ENCODE measurements around the gene SLC25A21.
A peak's percentile ranks its signal among the peaks of the same experiment; 100 is the strongest.

Gene SLC25A21

DNA sequence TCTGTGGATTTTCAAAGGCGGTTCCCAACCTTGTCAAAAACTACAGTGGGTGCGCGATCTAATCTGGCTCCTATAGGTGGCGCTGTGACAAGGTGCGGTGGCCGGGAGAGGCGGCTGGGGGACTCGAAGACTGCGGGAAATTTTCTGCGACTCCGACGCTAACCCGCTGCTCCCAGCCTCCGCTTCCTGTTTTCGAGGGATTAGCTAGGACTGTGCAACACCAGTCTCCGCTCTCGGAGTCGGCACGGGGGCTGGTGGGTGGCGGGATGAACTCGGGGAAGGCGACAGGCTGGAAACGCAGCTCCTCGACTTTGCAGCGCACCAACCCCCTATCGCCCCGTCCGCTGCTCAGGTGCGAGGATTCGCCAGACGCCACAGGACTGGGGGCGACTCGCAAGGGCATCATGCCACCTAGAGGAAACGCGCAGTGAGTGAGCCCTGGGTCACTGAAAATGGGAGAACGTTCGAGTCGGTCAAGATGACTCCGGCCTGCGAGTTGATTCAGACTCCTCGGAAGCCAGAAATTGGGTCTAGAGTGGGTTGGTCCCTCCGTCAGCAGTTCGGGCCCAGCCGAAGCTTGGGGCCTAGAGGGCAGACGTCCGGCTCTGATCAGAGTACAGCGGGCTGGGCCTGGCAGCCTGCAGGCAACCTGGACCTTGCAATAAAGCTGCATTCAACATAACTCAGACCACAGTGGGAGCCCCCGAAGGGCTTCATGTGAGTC, 516.3 kb downstream of the SLC25A21 start:
- TF ChIP-seq, protein P1, sequence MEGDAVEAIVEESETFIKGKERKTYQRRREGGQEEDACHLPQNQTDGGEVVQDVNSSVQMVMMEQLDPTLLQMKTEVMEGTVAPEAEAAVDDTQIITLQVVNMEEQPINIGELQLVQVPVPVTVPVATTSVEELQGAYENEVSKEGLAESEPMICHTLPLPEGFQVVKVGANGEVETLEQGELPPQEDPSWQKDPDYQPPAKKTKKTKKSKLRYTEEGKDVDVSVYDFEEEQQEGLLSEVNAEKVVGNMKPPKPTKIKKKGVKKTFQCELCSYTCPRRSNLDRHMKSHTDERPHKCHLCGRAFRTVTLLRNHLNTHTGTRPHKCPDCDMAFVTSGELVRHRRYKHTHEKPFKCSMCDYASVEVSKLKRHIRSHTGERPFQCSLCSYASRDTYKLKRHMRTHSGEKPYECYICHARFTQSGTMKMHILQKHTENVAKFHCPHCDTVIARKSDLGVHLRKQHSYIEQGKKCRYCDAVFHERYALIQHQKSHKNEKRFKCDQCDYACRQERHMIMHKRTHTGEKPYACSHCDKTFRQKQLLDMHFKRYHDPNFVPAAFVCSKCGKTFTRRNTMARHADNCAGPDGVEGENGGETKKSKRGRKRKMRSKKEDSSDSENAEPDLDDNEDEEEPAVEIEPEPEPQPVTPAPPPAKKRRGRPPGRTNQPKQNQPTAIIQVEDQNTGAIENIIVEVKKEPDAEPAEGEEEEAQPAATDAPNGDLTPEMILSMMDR (conservative IDR thresholded peaks at IDR 0.05; ENCODE audit: low read depth, low read length), result peak; percentile 70
- H3K4me3 ChIP-seq (ENCODE audit: low read length), result no peak overlapping the region
- no peak for DNase-seq (ENCODE audit: low read depth)

DNA sequence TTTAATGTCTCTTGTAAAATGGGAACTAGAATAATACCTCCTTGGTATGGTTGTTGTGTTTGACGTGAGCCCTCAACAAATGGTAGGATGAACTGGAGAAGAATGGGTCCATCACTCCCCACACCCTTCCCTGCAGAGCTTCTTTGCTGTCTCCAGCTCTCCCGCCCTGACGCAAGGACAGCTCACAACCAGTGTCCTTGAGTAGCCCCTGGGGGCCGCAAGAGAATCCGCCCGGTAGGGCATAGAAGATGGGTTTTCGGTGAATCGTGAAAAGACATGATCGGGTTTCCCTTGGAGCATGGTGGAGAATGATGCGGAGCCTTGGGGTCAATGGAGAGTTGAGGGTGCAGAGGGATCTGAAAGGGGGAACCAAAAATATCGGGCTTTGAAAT, 516.8 kb downstream of the SLC25A21 start:
- H3K4me3 ChIP-seq (ENCODE audit: low read length), result no peak overlapping the region
- TF ChIP-seq, protein P1 (conservative IDR thresholded peaks at IDR 0.05; ENCODE audit: low read depth, low read length), result no peak
- no peak for DNase-seq (ENCODE audit: low read depth)

DNA sequence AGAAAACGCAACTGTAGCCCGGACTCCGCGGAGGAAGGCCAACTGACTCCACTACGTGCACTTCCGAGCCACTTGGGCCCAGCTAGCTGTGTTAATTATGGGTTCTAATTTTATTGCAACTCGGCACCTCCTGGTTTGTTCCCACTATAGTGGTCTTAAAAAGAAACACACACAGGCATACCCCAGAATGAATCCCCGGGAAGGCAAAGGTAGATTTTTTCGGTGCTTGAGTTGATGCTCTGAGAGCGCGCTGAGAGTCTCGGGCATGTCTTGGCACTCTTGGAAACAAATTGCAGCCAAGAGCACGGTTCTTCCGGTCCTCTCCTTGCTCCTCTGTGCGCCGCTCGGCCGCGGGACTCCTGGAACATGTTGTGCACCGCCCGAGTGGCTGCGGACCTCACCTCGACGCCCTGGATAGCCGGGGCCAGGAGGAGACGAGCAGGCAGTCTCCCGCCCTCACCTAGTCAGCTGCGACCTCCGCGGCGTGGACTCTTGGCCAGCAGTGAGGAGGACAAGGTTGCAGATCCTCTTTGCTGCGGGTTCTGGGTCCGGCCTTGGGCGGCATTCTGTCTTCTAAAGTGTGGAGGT, 517.5 kb downstream of the SLC25A21 start:
- no peak for DNase-seq (ENCODE audit: low read depth)
- H3K4me3 ChIP-seq (ENCODE audit: low read length), result no peak overlapping the region
- TF ChIP-seq, protein P1 (conservative IDR thresholded peaks at IDR 0.05; ENCODE audit: low read depth, low read length), result no peak

DNA sequence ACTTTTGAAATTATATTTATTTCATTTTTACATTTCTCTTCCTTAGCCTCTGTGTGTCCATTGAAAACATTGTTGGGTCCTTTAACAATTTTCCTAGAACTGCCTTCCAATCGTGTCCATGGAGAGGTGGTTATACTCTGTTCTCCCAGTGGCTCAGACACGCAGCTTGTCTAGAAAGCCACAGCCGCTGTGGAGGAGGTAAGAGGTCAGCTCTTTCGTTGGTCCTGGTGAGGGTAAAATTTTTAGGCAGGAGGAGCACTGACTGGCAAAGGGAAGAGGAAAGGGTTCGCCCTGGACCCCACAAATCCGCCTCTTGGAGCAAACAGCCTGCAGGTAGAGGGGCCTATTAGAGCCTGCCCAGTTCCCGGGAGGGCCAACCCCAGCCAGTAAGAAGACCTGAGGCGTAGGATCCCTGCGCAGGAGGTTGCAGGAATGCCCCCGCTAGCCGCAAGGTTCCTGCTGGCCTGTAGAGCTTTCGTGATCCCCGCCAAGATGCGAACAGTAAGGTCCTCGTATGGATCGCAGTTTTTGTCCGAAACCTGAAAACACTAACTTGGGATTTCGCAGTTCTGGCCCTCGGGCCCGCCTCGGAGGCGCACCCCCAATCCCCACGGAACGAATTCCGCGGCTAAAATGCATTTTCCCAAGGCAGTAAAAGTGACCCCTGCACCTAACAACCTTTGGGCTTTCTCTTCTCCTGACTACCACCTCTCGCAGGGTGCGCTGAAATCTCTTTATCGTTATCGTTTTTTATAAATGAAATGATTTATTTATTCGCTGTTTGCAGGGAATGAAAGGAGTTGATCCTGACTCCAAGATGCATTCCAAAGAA, 518.2 kb downstream of the SLC25A21 start:
- no peak overlapping the region for H3K4me3 ChIP-seq (ENCODE audit: low read length)
- TF ChIP-seq, protein P1 (conservative IDR thresholded peaks at IDR 0.05; ENCODE audit: low read depth, low read length), result no peak
- no peak for DNase-seq (ENCODE audit: low read depth)

DNA sequence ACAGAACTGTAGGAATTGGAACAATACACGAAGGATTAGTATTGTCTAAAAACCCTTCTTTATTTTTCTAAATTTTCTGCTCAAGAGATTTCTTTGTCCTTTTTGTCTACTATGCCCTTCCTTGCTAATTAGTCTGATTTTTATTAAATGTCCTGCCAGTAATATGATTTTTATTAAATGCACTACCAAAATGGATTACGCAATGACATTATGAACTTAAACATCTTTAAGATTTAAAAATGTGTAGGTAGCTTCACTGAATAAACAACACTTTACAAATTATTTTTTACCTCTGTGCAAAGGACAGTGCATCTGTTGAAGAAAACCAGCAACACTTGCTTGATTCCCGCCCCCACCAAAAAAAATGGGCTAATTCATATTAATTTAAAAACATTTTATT, 519.0 kb downstream of the SLC25A21 start:
- TF ChIP-seq, protein P1 (conservative IDR thresholded peaks at IDR 0.05; ENCODE audit: low read depth, low read length), result no peak
- H3K4me3 ChIP-seq (ENCODE audit: low read length), result no peak overlapping the region
- DNase-seq (ENCODE audit: low read depth), result no peak

DNA sequence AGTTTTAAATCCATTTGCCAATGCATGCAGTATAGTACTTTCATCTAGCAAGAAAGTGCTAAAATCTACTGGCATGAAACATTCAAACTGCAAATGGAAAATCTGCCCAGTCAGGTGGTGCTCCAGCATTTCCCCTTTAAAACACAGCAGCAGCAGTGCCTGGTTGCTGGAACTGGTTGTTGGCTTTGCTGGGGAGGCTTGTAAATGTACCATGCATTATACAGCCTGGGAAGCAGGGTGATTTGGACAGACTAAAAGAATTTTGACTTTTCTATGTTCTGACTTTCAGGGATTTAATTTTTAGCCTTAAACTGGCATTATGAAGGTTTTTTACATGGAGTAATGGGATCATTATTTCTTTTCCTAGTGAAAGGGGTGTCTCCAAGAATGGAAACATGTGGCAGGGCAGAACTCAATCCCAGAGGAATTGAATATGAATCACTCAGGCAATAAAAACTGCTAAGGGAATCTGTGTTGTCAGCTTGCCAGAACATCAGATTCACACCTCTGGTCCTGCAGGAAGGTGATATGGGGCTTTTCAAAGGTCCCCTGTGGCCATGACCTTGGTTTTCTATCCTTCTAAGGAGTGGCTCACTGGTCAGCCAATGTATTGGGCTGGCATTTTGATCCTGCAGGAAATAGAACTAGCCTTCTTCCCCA, 519.7 kb downstream of the SLC25A21 start:
- TF ChIP-seq, protein P1 (conservative IDR thresholded peaks at IDR 0.05; ENCODE audit: low read depth, low read length), result no peak
- no peak overlapping the region for H3K4me3 ChIP-seq (ENCODE audit: low read length)
- DNase-seq (ENCODE audit: low read depth), result no peak
